Activated naive CD4-positive, alpha-beta T cell treated with anti-CD3 and anti-CD28 coated beads, Interleukin-2, amount 50 U/mL, for 72 hours (primary cell): ENCODE data around the gene KRTAP10-1. TPM values are rescaled to one million over a fixed set of nuclear protein-coding genes. Genes with fewer than 3 reads are reported as not detected.

Source experiments
- ATAC-seq, 2 donors: fragments of 150-1000 bp; cut with Tn5 transposase; 2 replicates each; pipeline ENCODE4 v1.10.0; 2021; ENCODE audit warnings: mild to moderate bottlenecking in 2 of 2, moderate library complexity in 2 of 2
- DNase-seq, 2 donors: peaks; one replicate each; pipeline ENCODE4 v3.0.0; 2021 to 2022; ENCODE audit warnings: low spot score in 2 of 2
- H3K27ac Mint-ChIP-seq, 2 donors: one replicate each; pipeline ENCODE4 v1.8.0; 2022; ENCODE audit warnings: mild to moderate bottlenecking in 2 of 2, mixed read lengths in 2 of 2
- H3K36me3 Mint-ChIP-seq, 2 donors: one replicate each; pipeline ENCODE4 v1.8.0; 2022; ENCODE audit warnings: mixed read lengths in 2 of 2
- H3K9me3 Mint-ChIP-seq, 2 donors: one replicate each; pipeline ENCODE4 v1.8.0; 2022; ENCODE audit warnings: mixed read lengths in 2 of 2
- total RNA-seq, 2 donors: library from RNA; stranded (reverse); gene quantifications; one replicate each; pipeline ENCODE4 v1.2.3, GENCODE V29; 2022

The KRTAP10-1 gene
- total RNA-seq, 2 donors from 2014 or later, result not detected

DNA sequence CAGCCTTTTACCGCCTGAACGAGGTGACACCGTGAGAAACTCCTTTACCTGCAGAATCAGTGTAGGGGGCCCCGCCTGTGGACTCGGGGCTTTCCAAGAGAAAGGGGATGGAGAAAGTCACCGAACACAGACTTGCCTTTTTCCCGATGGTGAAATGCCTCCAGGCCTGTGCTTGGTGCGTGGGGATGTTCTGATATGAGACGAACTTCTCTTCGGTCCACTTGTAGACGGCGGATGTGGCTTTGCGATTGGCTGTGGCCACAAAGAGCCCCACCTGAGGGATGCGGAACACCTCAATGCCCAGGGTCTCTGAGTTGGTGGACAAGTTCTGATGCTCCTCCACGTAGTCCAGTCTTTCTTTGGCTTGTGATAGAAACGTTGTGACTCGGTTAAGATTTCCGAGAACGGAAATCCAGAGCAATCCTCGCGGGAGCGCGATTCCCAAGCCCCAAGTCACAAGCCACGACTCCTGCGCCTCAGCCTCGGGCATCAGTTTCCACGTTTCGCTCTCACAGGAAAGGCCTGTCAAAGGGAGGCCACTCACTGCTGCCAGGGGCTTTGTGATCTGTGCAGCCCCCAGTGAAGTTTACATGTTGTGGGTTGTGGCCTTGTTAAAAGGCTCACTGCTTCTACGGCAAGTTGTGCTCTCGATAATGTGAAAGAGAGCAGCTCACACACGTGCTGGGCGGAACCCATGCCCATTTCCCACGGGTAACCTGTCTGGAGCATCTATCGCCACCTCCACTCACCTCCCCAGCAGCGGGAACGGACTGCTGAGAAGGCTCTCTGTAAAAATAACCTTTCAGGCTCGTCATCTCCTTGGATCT is 12.6 kb downstream of the KRTAP10-1 start:
- no peaks in the 10 kb centered on the region for H3K36me3 Mint-ChIP-seq
- DNase-seq, result peak in 1 of 2 donors; percentile 23
- no peaks in the 10 kb centered on the region for H3K9me3 Mint-ChIP-seq
- no peak overlapping the region for H3K27ac Mint-ChIP-seq
- no peak for ATAC-seq

GRCh38 chr21:44526096-44526997 is 13.6 kb downstream of the KRTAP10-1 start:
- H3K27ac Mint-ChIP-seq, result no peak overlapping the region

GRCh38 chr21:44525391-44526095 is 14.5 kb downstream of the KRTAP10-1 start:
- Mint-ChIP-seq H3K27ac (no peak overlapping the region), H3K9me3 (no peaks in the 10 kb centered on the region), H3K36me3 (no peaks in the 10 kb centered on the region)
- DNase-seq (peak in 1 of 2 donors; percentile 37), ATAC-seq (no peak)

More at GRCh38 chr21:44526096-44526997, 13.6 kb downstream of the KRTAP10-1 start:
- ATAC-seq (no peak), DNase-seq (peak in 1 of 2 donors; percentile 26)
- H3K36me3 Mint-ChIP-seq, result no peaks in the 10 kb centered on the region
- H3K9me3 Mint-ChIP-seq, result no peaks in the 10 kb centered on the region

DNA sequence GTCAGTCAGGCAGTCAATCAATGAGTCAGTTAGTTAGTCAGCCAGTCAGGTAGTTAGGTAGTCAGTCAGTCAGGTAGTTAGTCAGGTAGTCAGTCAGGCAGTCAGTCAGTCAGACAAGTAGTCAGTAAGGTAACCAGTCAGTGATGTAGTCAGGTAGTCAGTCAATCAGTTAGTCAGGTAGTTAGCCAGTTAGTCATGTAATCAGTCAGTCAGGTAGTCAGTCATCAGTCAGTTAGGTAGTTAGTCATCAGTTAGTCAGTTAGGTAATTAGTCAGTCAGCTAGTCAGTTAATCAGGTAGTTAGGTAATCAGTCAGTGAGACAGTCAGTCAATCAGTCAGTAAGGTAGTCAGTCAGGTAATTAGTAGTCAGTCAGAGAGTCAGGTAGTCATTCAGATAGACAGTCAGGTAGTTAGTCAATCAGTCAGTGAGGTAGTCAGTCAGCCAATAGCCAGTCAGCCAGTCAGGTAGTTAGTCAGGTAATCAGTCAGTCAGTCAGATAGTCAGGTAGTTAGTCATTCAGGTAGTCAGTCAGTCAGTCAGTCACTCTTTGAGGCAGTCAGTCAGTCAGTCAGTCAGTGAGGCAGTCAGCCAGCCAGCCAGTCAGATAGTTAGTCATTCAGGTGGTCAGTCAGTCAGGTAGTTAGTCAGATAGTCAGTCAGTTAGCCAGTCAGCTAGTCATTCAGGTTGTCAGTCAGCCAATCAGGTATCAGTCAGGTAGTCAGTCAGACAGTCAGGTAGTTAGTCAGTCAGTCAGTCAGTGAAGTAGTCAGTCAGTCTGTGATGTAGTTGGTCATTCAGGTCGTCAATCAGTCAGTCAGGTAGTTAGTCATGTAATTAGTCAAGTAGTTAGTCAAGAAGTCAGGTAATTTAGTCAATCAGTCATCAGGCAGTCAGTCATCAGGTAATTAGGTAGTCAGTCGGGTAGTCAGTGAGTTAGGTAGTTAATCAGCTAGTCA is 15.3 kb downstream of the KRTAP10-1 start:
- ATAC-seq, result peak; percentile 48 to 62
- Mint-ChIP-seq H3K9me3 (no peaks in the 10 kb centered on the region), H3K36me3 (no peaks in the 10 kb centered on the region), H3K27ac (no peak overlapping the region)
- peak in 1 of 2 donors; percentile 7 for DNase-seq

DNA sequence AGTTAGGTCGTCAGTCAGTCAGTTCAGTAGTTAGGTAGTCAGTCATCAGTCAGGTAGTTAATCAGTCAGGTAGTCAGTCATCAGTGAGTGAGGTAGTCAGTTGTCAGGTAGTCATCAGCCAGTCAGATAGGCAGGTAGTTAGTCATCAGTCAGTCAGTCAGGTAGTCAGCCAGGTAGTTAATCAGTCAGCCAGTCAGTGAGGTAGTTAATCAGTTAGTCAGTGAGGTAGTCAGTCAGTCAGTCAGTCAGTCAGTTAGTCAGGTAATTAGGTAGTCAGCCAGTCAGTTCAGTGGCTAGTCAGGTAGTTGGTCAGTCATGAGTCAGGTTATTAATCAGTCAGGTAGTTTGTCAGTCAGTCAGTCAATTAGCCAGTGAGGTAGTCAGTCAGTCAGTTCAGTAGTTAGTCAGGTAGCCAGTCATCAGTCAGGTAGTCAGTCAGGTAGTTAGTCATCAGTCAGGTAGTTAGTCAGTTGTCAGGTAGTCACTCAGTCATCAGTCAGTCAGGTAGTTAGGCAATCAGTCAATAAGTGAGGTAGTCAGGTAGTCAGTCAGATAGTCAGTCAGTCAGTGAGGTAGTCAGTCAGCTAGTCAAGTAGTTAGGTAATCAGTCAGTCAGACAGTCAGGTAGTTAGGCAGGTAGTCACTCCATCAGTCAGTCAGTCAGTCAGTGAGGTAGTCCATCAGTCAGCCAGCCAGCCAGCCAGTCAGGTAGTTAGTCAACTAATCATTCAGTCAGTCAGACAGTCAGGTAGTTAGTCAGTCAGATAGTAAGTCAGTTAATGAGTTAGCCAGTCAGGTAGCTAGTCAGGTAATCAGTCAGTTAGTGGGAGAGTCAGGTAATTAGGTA is 16.2 kb downstream of the KRTAP10-1 start:
- Mint-ChIP-seq H3K36me3 (no peaks in the 10 kb centered on the region), H3K9me3 (no peaks in the 10 kb centered on the region), H3K27ac (no peak overlapping the region)
- DNase-seq (peak in 1 of 2 donors; percentile 9), ATAC-seq (peak; percentile 22 to 25)

- Mint-ChIP-seq H3K27ac (no peak overlapping the region), H3K36me3 (no peaks in the 10 kb centered on the region), H3K9me3 (no peaks in the 10 kb centered on the region)
- ATAC-seq (peak in 1 of 2 donors; percentile 17), DNase-seq (peak in 1 of 2 donors; percentile 50)
Observed at GRCh38 chr21:44522753-44523204, 17.2 kb downstream of the KRTAP10-1 start.

DNA sequence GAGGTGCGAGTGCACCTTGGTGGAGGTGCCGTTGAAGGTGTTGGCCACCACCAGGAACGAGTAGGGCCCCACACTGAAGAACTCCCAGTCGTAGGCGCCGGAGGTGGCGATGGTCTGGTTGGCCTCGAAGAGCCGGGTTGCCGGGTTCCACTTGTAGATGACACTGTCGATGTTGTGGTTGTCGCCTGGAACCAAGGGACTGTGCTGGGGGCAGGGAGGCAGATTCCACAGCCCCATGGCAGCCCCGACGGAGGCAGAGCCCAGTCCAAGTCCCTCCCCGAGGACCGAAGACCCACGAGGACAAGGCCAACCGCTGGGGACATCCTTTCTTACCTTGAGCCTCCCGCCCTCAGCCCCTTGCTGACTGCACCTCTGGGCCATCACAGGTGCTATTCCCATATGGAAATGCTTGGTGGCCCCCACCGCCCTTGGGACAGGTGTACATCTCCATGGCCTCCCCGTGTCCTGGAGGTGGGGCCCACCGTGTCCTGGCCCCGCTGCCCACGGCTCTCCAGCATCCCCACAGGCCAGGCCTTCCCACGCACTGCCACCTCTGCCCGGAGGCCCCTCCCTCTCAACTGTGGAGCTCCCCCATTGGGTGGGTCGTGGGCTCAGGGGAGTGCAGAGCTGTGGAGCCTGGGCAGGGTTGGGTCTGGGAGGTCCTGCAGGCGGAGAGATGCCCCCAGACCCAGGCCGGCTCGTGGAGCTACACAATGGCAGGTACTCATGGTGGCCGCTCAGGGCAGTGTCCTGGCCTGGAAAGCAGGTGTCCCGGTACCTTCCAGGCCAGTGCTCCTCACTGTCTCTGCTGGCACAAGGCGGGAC is 17.9 kb downstream of the KRTAP10-1 start:
- H3K9me3 Mint-ChIP-seq, result no peaks in the 10 kb centered on the region
- no peaks in the 10 kb centered on the region for H3K36me3 Mint-ChIP-seq
- DNase-seq, result peak in 1 of 2 donors; percentile 48
- peak in 1 of 2 donors; percentile 6 for ATAC-seq
- no peak overlapping the region for H3K27ac Mint-ChIP-seq

GRCh38 chr21:44521301-44521927 is 18.6 kb downstream of the KRTAP10-1 start:
- Mint-ChIP-seq H3K36me3 (no peaks in the 10 kb centered on the region), H3K27ac (no peak overlapping the region), H3K9me3 (no peaks in the 10 kb centered on the region)
- peak in 1 of 2 donors; percentile 43 for DNase-seq
- ATAC-seq, result no peak

GRCh38 chr21:44520326-44521300 is 19.4 kb downstream of the KRTAP10-1 start:
- ATAC-seq, result no peak
- H3K27ac Mint-ChIP-seq, result no peak overlapping the region
- no peaks in the 10 kb centered on the region for H3K9me3 Mint-ChIP-seq
- no peaks in the 10 kb centered on the region for H3K36me3 Mint-ChIP-seq
- DNase-seq, result peak in 1 of 2 donors; percentile 50

- H3K27ac Mint-ChIP-seq, result peak overlapping the region in 1 of 2 donors; percentile 34
- H3K36me3 Mint-ChIP-seq, result no peaks in the 10 kb centered on the region
- DNase-seq (no peak), ATAC-seq (no peak)
- H3K9me3 Mint-ChIP-seq, result no peaks in the 10 kb centered on the region
Observed at GRCh38 chr21:44519346-44520325, 20.4 kb downstream of the KRTAP10-1 start.

GRCh38 chr21:44518686-44519085 is 21.3 kb downstream of the KRTAP10-1 start:
- H3K27ac Mint-ChIP-seq, result no peak overlapping the region
- no peaks in the 10 kb centered on the region for H3K9me3 Mint-ChIP-seq
- no peaks in the 10 kb centered on the region for H3K36me3 Mint-ChIP-seq
- DNase-seq (no peak), ATAC-seq (no peak)
